IPS DF 4.7 (cell line): ENCODE data around the gene AMFR.

Source experiments
- DNase-seq: peaks from one replicate; pipeline ENCODE4 v3.0.0-alpha.2; 2013; ENCODE audit warnings: low spot score; ENCODE audit errors: extremely low read depth

Gene AMFR

DNA sequence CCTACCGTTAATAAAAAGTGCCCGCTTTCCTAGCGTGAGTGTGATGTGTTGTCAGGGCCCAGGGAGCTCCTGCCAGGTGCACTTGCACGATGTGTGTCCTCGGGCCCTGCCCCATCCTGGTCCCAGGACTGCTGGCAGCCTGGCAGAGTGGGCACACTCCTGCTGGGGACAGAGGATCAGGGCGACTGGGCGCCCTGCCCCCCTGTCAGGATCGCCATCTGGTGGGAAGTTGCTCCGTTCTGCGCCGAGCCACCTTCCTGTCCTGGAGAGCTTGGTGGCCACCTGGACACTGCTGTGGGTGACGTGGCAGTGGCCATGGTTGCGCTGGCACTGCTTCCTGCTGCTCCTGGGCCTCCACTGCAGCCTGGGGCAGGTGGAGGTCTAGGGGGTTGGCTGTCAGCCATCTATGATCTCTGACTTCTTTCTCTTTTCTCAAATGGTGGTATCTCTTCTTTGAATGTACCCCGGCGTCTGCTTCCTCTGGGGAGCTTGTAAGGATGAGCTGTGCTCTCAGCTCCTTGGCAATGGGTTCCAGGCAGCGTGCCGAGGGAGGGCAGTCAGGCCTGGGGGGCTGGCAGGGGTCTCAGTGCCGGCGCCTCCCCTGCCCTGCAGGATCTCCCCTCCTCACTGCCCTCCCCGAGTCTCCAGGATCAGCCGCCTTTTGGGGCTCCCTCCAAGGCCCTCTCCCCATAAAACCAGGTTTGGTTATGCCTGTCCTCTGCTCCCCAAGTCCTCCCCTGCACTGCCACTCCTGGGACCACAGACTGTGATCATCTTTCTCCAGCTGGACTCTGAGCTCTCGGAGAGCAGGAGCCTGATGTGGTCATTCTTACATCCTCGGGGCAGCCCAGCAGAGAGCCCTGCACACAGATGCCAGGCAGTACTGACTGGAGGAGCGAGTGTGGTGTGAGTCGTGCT lies 76.9 kb downstream of the AMFR start:
- DNase-seq: no peak

- DNase-seq: no peak
Observed at GRCh38 chr16:56347670-56348069, 77.7 kb downstream of the AMFR start.

GRCh38 chr16:56347166-56347565 lies 78.2 kb downstream of the AMFR start:
- no peak for DNase-seq

- DNase-seq: no peak
Observed at GRCh38 chr16:56346131-56346890, 79.0 kb downstream of the AMFR start.

DNA sequence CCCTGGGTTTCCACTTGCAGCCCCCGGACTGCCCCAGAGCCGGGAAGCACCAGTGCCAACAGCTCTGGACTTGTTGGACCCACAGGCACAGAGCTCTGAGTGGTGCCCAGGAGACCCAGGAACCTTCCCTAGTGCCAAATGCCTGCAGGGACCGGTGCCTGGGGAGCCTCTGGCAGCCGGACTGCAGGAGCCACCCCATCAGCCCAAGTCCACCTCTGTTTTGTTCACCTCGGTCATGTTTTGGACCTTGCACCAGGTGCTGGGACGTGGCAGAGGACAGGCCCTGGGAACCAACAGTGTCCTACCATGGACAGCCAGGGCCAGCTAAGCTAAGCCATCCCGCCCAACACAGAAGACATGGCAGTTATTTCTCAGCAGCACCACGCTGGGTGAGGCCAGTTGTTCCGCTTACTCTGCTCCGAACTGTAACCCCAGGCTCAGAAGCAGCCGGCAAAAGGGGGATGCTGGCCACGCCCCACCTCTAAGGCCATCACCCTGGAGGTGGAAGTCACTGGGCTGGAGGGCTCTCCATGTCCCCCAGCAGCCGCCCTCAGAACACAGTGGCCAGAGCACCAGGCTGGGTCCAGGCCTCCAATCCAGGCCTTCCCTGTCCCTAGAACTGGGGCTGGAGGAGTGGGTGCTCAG lies 79.8 kb downstream of the AMFR start:
- no peak for DNase-seq

GRCh38 chr16:56344518-56345405 lies 80.6 kb downstream of the AMFR start:
- DNase-seq: no peak

GRCh38 chr16:56343661-56344517 lies 81.5 kb downstream of the AMFR start:
- DNase-seq: no peak

DNA sequence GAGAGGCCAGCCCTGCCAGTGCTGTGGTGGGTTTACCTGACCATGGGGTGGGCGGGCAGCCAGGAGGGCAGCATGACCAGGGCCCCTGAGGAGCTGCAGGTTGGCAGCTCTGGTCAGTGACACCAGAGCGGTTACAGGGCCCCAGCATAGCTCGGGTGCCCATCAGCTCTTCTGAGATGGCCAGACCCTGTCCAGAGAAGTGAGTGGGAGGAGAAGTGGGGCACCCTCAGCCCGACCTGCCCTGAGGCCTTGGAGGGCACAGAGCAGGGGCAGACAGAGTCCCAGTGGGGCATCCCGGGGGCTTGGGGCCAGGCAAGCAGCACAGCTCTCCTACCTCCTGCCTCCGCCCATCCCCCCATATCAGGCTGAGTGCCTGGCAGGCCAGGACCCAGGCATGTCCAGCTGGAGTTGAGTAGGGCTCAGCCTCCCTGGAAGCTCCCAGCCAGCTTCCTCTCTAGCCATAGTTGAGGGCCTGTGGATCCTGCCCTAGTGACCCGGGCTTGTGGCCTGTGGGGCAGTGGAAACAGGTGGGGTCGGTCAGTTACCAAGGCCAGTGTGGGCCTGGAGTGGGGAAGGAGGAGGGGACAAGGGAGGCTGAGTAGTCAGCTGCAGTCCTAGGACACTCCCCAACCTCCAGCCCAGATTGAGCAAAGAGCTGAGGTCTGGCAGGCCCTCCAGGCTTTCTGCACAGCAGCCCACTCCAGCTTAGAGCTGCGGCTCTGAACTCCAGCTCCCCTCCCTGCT lies 83.5 kb downstream of the AMFR start:
- no peak for DNase-seq

DNA sequence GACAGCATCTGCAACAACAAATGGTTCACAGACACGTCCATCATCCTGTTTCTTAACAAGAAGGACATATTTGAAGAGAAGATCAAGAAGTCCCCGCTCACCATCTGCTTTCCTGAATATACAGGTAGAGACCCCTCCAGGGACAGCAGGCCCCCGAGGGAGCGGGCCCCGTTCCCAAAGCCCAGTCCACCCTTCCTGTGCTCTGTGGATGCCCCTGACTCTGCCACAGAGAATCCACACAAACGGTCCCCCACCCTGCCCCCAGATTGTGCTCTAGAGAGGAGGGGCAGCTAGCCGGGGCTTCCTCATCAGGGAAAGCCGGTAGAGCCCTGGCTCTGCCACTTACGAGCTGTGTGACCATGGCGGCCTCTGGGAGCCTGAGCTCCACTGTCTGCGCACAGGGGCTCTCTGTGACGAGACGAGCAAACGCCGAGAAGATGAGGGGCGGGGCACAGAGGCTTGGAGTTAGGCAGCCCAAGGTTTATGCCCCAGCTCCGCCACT lies 84.4 kb downstream of the AMFR start:
- DNase-seq: no peak

- DNase-seq: no peak
Observed at GRCh38 chr16:56340416-56340815, 84.9 kb downstream of the AMFR start.

- no peak for DNase-seq
Observed at GRCh38 chr16:56339431-56340195, 85.7 kb downstream of the AMFR start.

DNA sequence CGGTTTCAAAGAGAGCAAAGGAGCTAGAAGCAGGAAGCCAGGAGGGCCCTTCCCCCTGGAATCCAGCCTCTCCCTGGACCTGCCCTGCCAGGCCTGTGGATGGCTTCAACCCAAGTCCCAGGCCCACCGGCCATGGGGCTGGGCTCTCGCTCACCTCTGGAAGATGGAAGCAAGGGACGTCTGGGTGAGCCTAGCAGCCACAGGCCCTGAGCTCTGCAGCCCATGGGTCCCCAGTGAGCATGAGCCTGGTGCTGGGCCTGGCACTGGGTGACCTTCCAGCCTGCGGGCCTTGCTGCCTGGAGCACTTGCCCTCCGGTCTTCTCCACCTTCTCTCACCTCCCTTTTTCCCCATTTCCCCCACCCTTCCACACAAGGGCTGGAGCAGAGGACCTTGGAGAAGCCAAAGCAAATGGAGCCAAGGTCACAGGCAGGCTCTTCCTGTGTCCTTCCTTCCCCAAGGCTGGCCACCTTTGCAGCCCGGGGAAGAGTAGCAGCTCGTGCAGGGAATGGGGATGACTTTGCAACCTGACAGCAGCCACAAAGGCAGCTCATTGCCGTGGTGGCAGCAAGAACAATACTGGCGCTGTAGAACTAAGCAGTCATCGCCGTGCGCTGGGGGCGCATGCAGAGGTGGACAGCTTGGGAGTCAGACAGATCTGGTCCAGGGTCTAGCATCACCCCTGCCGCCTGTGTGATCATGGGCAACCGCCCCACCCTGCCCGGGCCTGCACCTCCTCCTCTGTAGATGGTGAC lies 86.6 kb downstream of the AMFR start:
- no peak for DNase-seq

DNA sequence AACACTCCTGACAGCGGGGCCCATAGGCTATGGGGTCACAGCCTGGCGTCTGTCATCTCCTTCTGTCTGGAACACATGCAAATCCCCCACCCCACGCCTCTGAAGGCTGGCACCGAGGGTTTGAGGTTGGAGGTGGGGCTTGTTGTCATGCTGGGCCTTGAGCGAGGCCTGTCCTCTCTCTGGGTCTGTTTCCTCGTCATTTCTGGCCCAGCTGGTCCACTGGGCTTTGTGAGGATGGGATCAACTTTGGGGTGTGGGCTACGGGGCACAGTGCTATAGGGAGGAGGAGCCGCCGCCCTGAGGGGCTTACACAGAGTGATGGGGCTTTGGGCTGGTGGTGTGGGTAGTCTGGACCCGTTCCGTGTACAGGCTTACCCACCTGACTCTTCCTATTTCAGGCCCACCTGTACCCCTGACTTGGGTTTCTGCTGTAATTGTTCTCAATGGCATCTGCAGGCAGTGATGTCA lies 87.5 kb downstream of the AMFR start:
- DNase-seq: no peak

DNA sequence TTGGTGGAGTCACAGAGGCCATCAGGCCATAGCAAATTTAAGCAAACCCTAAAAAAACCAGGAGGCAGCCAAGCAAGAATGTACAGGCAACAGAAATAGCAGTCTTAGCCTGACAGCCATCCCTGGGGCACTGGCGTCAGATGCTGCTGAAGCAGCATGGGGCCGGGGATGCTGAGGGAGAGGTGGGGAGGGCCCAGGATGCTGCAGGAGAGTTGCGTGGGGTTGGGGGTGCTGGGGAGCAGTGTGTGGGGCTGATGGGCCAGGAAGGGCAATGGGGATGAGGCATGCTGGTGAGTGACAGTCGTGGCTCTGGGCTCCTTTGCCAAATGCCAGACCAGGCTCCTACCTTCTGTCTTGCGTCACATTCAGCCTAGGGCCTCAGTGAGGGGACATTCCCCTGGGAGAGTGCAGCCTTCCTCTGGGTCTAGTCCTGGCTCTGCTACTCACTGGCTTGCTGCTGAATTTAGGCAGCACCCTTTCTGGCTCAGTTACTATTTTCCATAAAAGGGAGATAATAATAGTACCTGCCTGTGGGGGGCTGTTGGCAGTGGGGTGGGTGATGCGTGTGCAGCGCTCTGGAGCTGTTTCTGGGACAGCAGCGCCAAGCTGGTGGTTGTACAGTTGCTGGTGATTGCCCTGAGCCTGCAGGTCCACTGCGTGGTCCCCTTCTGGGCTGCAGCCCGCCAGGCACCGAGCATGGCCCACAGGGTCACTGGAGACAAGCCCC lies 88.1 kb downstream of the AMFR start:
- DNase-seq: no peak

GRCh38 chr16:56336711-56337110 lies 88.6 kb downstream of the AMFR start:
- DNase-seq: no peak

- DNase-seq: no peak
Observed at GRCh38 chr16:56336071-56336688, 89.2 kb downstream of the AMFR start.
